B cell (primary cell): Measurements from ENCODE around the gene ACACB.

Experiments used
- EZH2 ChIP-seq: IDR thresholded peaks from 2 replicates; pipeline ENCODE4 v1.6.1; 2012; ENCODE audit warnings: borderline replicate concordance, low read depth, mild to moderate bottlenecking, moderate library complexity, low read length; ENCODE audit not compliant: insufficient read depth, poor library complexity, severe bottlenecking
- TF ChIP-seq, protein P1 (sequence below): fragments of 200-600 bp; IDR thresholded peaks from one replicate; pipeline ENCODE4 v1.8.0; 2022; ENCODE audit warnings: antibody characterized with exemption, mild to moderate bottlenecking

- TF ChIP-seq, protein P1, sequence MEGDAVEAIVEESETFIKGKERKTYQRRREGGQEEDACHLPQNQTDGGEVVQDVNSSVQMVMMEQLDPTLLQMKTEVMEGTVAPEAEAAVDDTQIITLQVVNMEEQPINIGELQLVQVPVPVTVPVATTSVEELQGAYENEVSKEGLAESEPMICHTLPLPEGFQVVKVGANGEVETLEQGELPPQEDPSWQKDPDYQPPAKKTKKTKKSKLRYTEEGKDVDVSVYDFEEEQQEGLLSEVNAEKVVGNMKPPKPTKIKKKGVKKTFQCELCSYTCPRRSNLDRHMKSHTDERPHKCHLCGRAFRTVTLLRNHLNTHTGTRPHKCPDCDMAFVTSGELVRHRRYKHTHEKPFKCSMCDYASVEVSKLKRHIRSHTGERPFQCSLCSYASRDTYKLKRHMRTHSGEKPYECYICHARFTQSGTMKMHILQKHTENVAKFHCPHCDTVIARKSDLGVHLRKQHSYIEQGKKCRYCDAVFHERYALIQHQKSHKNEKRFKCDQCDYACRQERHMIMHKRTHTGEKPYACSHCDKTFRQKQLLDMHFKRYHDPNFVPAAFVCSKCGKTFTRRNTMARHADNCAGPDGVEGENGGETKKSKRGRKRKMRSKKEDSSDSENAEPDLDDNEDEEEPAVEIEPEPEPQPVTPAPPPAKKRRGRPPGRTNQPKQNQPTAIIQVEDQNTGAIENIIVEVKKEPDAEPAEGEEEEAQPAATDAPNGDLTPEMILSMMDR = no peak
- TF ChIP-seq EZH2 = no peak
Measured at GRCh38 chr12:109188108-109188712, 71.8 kb downstream of the ACACB start.
